ENCODE data around the gene TTC9.

DNA sequence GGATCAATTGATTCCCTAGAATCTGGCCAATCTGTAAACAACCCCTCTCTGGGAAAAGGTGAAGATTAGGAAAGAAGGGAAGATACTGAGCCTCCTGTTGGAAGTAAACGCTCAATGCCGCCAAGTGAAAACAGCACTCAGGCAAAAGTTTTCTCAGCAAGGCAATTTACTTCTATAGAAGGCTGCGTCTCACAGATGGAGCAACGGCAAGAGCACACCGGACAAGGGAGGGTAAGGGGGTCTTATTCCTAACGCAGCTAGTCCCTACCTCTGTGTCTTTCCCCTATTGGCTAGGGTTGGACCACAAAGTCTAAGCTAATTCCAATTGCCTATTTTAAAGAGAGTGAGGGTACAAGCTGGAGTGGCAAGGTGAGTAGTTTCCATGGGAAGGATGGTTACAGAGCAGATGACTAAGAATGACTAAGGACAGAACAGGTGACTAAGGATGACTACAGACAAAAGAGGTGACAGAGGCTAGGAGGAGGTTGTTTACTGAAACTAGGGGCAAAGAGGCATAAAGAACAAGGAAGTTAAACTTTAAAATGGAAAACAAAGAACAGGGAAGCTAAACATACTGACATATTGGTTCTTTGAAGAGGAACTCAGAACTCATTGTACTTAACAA lies 5.6 kb upstream of the TTC9 start:
- TF ChIP-seq, protein P1, sequence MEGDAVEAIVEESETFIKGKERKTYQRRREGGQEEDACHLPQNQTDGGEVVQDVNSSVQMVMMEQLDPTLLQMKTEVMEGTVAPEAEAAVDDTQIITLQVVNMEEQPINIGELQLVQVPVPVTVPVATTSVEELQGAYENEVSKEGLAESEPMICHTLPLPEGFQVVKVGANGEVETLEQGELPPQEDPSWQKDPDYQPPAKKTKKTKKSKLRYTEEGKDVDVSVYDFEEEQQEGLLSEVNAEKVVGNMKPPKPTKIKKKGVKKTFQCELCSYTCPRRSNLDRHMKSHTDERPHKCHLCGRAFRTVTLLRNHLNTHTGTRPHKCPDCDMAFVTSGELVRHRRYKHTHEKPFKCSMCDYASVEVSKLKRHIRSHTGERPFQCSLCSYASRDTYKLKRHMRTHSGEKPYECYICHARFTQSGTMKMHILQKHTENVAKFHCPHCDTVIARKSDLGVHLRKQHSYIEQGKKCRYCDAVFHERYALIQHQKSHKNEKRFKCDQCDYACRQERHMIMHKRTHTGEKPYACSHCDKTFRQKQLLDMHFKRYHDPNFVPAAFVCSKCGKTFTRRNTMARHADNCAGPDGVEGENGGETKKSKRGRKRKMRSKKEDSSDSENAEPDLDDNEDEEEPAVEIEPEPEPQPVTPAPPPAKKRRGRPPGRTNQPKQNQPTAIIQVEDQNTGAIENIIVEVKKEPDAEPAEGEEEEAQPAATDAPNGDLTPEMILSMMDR (conservative IDR thresholded peaks at IDR 0.05 in 1 of 2, IDR thresholded peaks at IDR 0.05 in 1 of 2; ENCODE audit: low read depth in 1 of 2, low read length in 2 of 2) = no peak
- TF ChIP-seq EZH2 (IDR thresholded peaks at IDR 0.05; ENCODE audit: low read length, missing control alignments) = no peak

Data from fibroblast of lung (primary cell).